ENCODE results near the gene CDC42BPG.

The CDC42BPG gene

GRCh38 chr11:64801561-64802369 lies 42.7 kb downstream of the CDC42BPG start:
- DNase-seq (ENCODE audit: low read depth) = no peak
- H3K4me3 ChIP-seq (ENCODE audit: low read depth, low read length) = no peak overlapping the region
- TF ChIP-seq, protein P1, sequence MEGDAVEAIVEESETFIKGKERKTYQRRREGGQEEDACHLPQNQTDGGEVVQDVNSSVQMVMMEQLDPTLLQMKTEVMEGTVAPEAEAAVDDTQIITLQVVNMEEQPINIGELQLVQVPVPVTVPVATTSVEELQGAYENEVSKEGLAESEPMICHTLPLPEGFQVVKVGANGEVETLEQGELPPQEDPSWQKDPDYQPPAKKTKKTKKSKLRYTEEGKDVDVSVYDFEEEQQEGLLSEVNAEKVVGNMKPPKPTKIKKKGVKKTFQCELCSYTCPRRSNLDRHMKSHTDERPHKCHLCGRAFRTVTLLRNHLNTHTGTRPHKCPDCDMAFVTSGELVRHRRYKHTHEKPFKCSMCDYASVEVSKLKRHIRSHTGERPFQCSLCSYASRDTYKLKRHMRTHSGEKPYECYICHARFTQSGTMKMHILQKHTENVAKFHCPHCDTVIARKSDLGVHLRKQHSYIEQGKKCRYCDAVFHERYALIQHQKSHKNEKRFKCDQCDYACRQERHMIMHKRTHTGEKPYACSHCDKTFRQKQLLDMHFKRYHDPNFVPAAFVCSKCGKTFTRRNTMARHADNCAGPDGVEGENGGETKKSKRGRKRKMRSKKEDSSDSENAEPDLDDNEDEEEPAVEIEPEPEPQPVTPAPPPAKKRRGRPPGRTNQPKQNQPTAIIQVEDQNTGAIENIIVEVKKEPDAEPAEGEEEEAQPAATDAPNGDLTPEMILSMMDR (IDR thresholded peaks at IDR 0.05; ENCODE audit: low read depth, low read length, missing control alignments) = no peak
- in situ Hi-C loops (cut with HindIII; ENCODE audit: low sequenced_read_pairs) = no loop called here

DNA sequence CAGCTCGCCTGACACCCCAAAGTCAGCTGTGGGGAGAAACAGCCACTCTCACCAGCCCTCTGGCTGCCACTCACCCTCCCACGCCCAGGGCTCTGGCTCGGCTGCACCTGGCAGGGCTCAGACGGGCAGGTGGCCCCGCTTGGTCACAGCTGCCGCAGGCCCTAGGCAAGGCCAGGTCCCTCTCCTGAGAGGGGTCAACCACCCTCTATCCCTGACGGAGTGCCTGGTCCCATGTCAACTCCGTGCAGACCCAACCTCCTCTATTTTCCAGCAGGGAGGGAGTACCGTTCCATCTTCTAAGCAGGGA lies 43.3 kb downstream of the CDC42BPG start:
- TF ChIP-seq, protein P1 (IDR thresholded peaks at IDR 0.05; ENCODE audit: low read depth, low read length, missing control alignments) = no peak
- no peak for DNase-seq (ENCODE audit: low read depth)
- in situ Hi-C loops (cut with HindIII; ENCODE audit: low sequenced_read_pairs) = no loop called here
- H3K4me3 ChIP-seq (ENCODE audit: low read depth, low read length) = no peak overlapping the region

- no peak for DNase-seq (ENCODE audit: low read depth)
- in situ Hi-C loops (cut with HindIII; ENCODE audit: low sequenced_read_pairs) = no loop called here
- H3K4me3 ChIP-seq (ENCODE audit: low read depth, low read length) = no peak overlapping the region
- TF ChIP-seq, protein P1 (IDR thresholded peaks at IDR 0.05; ENCODE audit: low read depth, low read length, missing control alignments) = no peak
These were observed 43.9 kb downstream of the CDC42BPG start for GRCh38 chr11:64800303-64801157.

GRCh38 chr11:64799623-64800302 lies 44.7 kb downstream of the CDC42BPG start:
- no peak overlapping the region for H3K4me3 ChIP-seq (ENCODE audit: low read depth, low read length)

DNA sequence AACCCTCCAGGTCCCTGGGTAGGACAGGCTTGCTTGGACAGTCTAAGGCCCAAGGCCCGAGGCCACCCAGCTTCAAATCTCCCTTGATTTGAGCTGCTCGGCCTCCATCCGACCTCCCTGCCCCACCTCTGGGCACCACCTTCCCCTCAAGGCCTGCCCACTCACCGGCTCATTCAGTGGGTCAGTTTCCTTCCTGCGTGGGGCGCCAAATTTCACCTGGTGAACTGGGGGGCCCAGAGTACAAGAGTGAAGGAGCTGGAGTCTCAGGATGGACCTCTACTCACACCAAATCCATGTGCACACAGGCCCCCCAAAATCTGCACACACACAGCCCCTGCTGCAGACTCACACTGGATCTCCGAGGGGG lies 45.2 kb downstream of the CDC42BPG start:
- TF ChIP-seq, protein P1 (IDR thresholded peaks at IDR 0.05; ENCODE audit: low read depth, low read length, missing control alignments) = no peak
- in situ Hi-C loops (cut with HindIII; ENCODE audit: low sequenced_read_pairs) = no loop called here
- no peak overlapping the region for H3K4me3 ChIP-seq (ENCODE audit: low read depth, low read length)

More at GRCh38 chr11:64799623-64800302, 44.7 kb downstream of the CDC42BPG start:
- no peak for DNase-seq (ENCODE audit: low read depth)
- in situ Hi-C loops (cut with HindIII; ENCODE audit: low sequenced_read_pairs) = no loop called here
- TF ChIP-seq, protein P1 (IDR thresholded peaks at IDR 0.05; ENCODE audit: low read depth, low read length, missing control alignments) = no peak

GRCh38 chr11:64796757-64797541 lies 47.5 kb downstream of the CDC42BPG start:
- H3K4me3 ChIP-seq (ENCODE audit: low read depth, low read length) = no peak overlapping the region
- DNase-seq (ENCODE audit: low read depth) = no peak
- TF ChIP-seq, protein P1 (IDR thresholded peaks at IDR 0.05; ENCODE audit: low read depth, low read length, missing control alignments) = no peak
- in situ Hi-C loops (cut with HindIII; ENCODE audit: low sequenced_read_pairs) = no loop called here

More for the DNA sequence above, 45.2 kb downstream of the CDC42BPG start:
- DNase-seq (ENCODE audit: low read depth) = no peak
